Caco-2 (cell line): ENCODE measurements around the gene ZAP70. TPM values are rescaled to one million over a fixed set of nuclear protein-coding genes. Genes with fewer than 3 reads are reported as not detected.

Experiments
- BruUV-seq: library from RNA; stranded (reverse); fragments of 400-500 nt; replicated peaks from 2 replicates; lab custom pipeline; 2021; lab: Mats Ljungman, UMichigan
- CTCF ChIA-PET: fragments of 300-600 bp; sonication (Branson Sonifier 250); formaldehyde crosslinking; loops from one replicate; lab custom pipeline; 2022; ENCODE audit warnings: antibody characterized with exemption; lab: Charles Lee
- POLR2A ChIA-PET: fragments of 300-600 bp; sonication (Branson Sonifier 250); formaldehyde crosslinking; loops from one replicate; lab custom pipeline; 2022; ENCODE audit warnings: antibody characterized with exemption; lab: Charles Lee
- DNase-seq, 2 experiments: peaks; one replicate each; pipeline versions ENCODE4 v3.0.0 to v3.0.0-alpha.2; 2020 to 2022
- H3K27me3 ChIP-seq: replicated peaks from 2 replicates; pipeline ENCODE4 v1.6.0; 2011; ENCODE audit warnings: low read length; ENCODE audit not compliant: control insufficient read depth, insufficient read depth
- H3K36me3 ChIP-seq: 2 replicates; pipeline ENCODE4 v1.5.1; 2011; ENCODE audit warnings: low read length; ENCODE audit not compliant: control insufficient read depth, insufficient read depth
- H3K4me1 ChIP-seq: fragments of 250-450 bp; sonication (Bioruptor Pico); 2 replicates; pipeline ENCODE4 v1.5.1; 2020; ENCODE audit warnings: mild to moderate bottlenecking
- H3K4me3 ChIP-seq: 2 replicates; pipeline ENCODE4 v1.5.1; 2011; ENCODE audit warnings: low read depth, mild to moderate bottlenecking, control low read depth, low read length
- H3K9me3 ChIP-seq: fragments of 250-450 bp; sonication (Bioruptor Pico); 2 replicates; pipeline ENCODE4 v1.5.1; 2020; ENCODE audit warnings: mild to moderate bottlenecking, moderate library complexity
- H3K27ac Mint-ChIP-seq: one replicate; pipeline ENCODE4 v1.8.0; 2022; ENCODE audit warnings: mixed read lengths; ENCODE audit not compliant: unreplicated experiment
- H3K27me3 Mint-ChIP-seq: one replicate; pipeline ENCODE4 v1.8.0; 2022; ENCODE audit warnings: mixed read lengths; ENCODE audit not compliant: insufficient read depth, unreplicated experiment
- H3K36me3 Mint-ChIP-seq: one replicate; pipeline ENCODE4 v1.8.0; 2022; ENCODE audit warnings: mild to moderate bottlenecking, mixed read lengths; ENCODE audit not compliant: insufficient read depth, unreplicated experiment
- H3K4me1 Mint-ChIP-seq: one replicate; pipeline ENCODE4 v1.8.0; 2022; ENCODE audit warnings: low read depth, mixed read lengths; ENCODE audit not compliant: unreplicated experiment
- H3K4me3 Mint-ChIP-seq: one replicate; pipeline ENCODE4 v1.8.0; 2022; ENCODE audit warnings: mild to moderate bottlenecking, moderate library complexity, mixed read lengths; ENCODE audit not compliant: unreplicated experiment
- H3K9me3 Mint-ChIP-seq: one replicate; pipeline ENCODE4 v1.8.0; 2022; ENCODE audit warnings: mixed read lengths; ENCODE audit not compliant: unreplicated experiment
- CTCF ChIP-seq, 2 experiments: fragments of 200-600 bp in 1 of 2; IDR thresholded peaks; 1 replicate in 1 of 2; 2 replicates in 1 of 2; pipeline versions ENCODE4 v1.5.1 to v1.8.0; 2011 to 2022; ENCODE audit warnings: antibody characterized with exemption in 1 of 2, control low read depth in 1 of 2, inconsistent platforms in 1 of 2, low read depth in 1 of 2, low read length in 1 of 2, mild to moderate bottlenecking in 1 of 2, moderate library complexity in 1 of 2; ENCODE audit not compliant: insufficient read depth in 1 of 2, severe bottlenecking in 1 of 2, unreplicated experiment in 1 of 2
- intact Hi-C: fragments of 100-400 bp; cut with micrococcal nuclease; formaldehyde crosslinking; loops from one replicate; pipeline ENCODE4 v1.10.0; 2022; ENCODE audit not compliant: unreplicated experiment
- total RNA-seq: library from RNA; stranded (reverse); gene quantifications from 2 replicates; pipeline ENCODE4 v1.2.3, GENCODE V29; 2022

The ZAP70 gene
- total RNA-seq, 1 experiment from 2014 or later = 0.82 TPM

- no peak overlapping the region for H3K4me3 Mint-ChIP-seq
- peaks cover 42% of the 10 kb centered on the region for H3K36me3 Mint-ChIP-seq
- H3K4me1 Mint-ChIP-seq = peaks cover 16% of the 10 kb centered on the region
- no peak overlapping the region for H3K27ac Mint-ChIP-seq
- H3K27me3 ChIP-seq = no peaks in the 10 kb centered on the region
- no peaks in the 10 kb centered on the region for H3K9me3 Mint-ChIP-seq
- H3K36me3 ChIP-seq = peaks cover 7% of the 10 kb centered on the region
- BruUV-seq = no TSS peak
- peaks cover 5% of the 10 kb centered on the region; the same call in 1 of the 2 replicates for H3K4me1 ChIP-seq
- no peaks in the 10 kb centered on the region for H3K27me3 Mint-ChIP-seq
- no peak for DNase-seq
- TF ChIP-seq CTCF (IDR thresholded peaks at IDR 0.05; ENCODE audit: insufficient read depth in 1 of 2, low read depth in 1 of 2, low read length in 1 of 2, severe bottlenecking in 1 of 2, unreplicated experiment in 1 of 2) = no peak
- ChIA-PET CTCF (no interaction called here), POLR2A (no interaction called here)
- intact Hi-C loops = no loop called here
- no peak overlapping the region for H3K4me3 ChIP-seq
- no peaks in the 10 kb centered on the region for H3K9me3 ChIP-seq
Observed at GRCh38 chr2:97758131-97758705, 44.8 kb downstream of the ZAP70 start.

GRCh38 chr2:97759727-97760407, 46.5 kb downstream of the ZAP70 start:
- Mint-ChIP-seq H3K4me3 (no peak overlapping the region), H3K27me3 (no peaks in the 10 kb centered on the region), H3K9me3 (no peaks in the 10 kb centered on the region), H3K36me3 (peaks cover 43% of the 10 kb centered on the region), H3K4me1 (peaks cover 16% of the 10 kb centered on the region), H3K27ac (no peak overlapping the region)
- BruUV-seq = no TSS peak
- ChIA-PET CTCF (interaction anchor here (1.4 kb wide), 1 partner anchor 60 kb away, joined by 4 read pairs; no protein-coding TSS in a partner anchor), POLR2A (no interaction called here)
- peaks cover 5% of the 10 kb centered on the region; the same call in 1 of the 2 replicates for H3K4me1 ChIP-seq
- H3K36me3 ChIP-seq = peaks cover 7% of the 10 kb centered on the region
- H3K9me3 ChIP-seq = no peaks in the 10 kb centered on the region
- intact Hi-C loops = no loop called here
- TF ChIP-seq CTCF (IDR thresholded peaks at IDR 0.05; ENCODE audit: insufficient read depth in 1 of 2, low read depth in 1 of 2, low read length in 1 of 2, severe bottlenecking in 1 of 2, unreplicated experiment in 1 of 2) = no peak
- no peaks in the 10 kb centered on the region for H3K27me3 ChIP-seq
- no peak for DNase-seq
- H3K4me3 ChIP-seq = no peak overlapping the region

GRCh38 chr2:97760480-97761049, 47.2 kb downstream of the ZAP70 start:
- peaks cover 7% of the 10 kb centered on the region for H3K36me3 ChIP-seq
- no peaks in the 10 kb centered on the region for H3K9me3 Mint-ChIP-seq
- H3K9me3 ChIP-seq = no peaks in the 10 kb centered on the region
- H3K27me3 ChIP-seq = no peaks in the 10 kb centered on the region
- POLR2A ChIA-PET = no interaction called here
- peaks cover 16% of the 10 kb centered on the region for H3K4me1 Mint-ChIP-seq
- H3K27ac Mint-ChIP-seq = no peak overlapping the region
- DNase-seq = no peak
- CTCF ChIA-PET = no interaction called here
- BruUV-seq = no TSS peak
- H3K4me3 Mint-ChIP-seq = no peak overlapping the region
- no peak overlapping the region for H3K4me3 ChIP-seq
- H3K27me3 Mint-ChIP-seq = no peaks in the 10 kb centered on the region
- H3K4me1 ChIP-seq = peaks cover 5% of the 10 kb centered on the region; the same call in 1 of the 2 replicates
- TF ChIP-seq CTCF (IDR thresholded peaks at IDR 0.05; ENCODE audit: insufficient read depth in 1 of 2, low read depth in 1 of 2, low read length in 1 of 2, severe bottlenecking in 1 of 2, unreplicated experiment in 1 of 2) = no peak
- intact Hi-C loops = no loop called here
- H3K36me3 Mint-ChIP-seq = peaks cover 43% of the 10 kb centered on the region
